ENCODE measurements around the gene KCNMB1.

Gene KCNMB1

DNA sequence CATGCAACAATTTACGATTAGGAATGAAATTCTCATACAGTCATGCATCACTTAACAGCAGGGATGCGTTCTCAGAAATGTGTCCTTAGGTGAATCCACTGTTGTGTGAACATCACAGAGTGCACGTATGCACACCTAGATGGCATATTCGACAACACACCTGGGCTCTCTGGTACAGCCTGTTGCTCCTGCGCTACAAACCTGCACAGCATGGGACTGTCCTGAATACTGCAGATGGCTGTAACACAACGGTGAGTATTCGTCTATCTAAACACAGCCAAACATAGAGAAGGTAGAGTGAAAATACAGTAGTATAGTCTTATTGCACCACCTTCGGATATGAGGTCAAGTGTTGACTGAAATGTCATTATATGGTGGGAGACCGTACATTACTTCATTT, 47.6 kb downstream of the KCNMB1 start:
- DNase-seq (ENCODE audit: low spot score): no peak

DNA sequence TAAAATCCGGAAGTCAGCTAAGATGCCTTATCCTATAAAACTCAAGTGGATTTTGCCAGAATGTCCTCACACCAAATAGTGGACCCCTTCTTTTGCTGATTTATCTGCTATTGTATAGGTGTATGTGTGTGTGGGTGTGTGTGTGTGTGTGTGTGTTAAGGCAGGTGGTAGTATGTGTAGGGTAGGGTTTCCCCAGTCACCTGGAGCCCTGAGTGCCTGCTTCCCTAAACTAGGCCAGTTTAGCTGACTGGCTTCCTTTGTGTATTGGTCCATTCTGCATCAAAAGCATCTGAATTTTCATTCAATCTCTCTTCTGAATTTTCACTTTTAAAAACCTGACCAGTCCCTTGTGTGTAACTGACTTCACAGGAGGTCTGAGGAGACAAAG, 49.4 kb downstream of the KCNMB1 start:
- DNase-seq (ENCODE audit: low spot score): no peak

GRCh38 chr5:170338933-170339779, 50.0 kb downstream of the KCNMB1 start:
- DNase-seq (ENCODE audit: low spot score): no peak

DNA sequence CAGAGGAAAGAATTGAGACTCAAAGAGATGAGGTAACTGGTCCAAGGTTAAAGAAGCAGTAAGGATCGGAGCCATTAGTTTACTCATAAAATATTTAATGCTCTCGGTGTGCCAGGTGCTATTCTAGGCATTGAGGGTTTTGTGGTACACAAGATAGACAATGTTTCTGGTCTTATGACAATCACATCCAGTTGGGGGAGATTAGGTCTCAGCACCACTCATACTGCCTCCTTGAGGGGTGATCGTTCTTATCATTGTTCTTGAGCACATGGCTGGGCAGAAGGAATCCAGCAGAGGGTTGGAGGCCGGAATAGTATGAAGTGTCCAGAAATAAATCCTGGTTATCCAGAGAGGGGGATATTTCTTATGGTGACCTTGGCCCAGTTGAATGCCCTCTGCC, 50.9 kb downstream of the KCNMB1 start:
- DNase-seq (ENCODE audit: low spot score): no peak

- no peak for DNase-seq (ENCODE audit: low spot score)
Observed at GRCh38 chr5:170337045-170337733, 52.0 kb downstream of the KCNMB1 start.

- no peak for DNase-seq (ENCODE audit: low spot score)
Observed at GRCh38 chr5:170336065-170336464, 53.1 kb downstream of the KCNMB1 start.

DNA sequence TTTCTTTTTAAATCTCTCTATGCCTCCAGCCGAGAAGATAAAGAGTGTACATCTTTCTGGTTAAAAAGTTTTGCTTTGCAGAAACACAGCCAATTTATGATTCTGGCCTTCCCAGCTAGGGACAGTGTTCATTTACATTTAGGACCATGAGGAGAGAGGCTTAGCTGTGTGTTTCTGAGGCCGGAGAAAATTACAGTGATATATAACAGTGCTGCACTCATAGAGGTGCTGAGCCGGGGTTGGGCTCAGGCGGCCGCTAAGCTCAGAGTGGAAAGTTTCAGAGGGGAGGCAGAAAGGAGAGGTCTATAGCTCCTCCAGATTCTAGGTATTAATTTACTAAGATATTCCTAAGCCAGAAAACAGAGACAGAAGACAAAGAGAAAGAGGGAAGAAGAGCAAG, 54.5 kb downstream of the KCNMB1 start:
- no peak for DNase-seq (ENCODE audit: low spot score)

DNA sequence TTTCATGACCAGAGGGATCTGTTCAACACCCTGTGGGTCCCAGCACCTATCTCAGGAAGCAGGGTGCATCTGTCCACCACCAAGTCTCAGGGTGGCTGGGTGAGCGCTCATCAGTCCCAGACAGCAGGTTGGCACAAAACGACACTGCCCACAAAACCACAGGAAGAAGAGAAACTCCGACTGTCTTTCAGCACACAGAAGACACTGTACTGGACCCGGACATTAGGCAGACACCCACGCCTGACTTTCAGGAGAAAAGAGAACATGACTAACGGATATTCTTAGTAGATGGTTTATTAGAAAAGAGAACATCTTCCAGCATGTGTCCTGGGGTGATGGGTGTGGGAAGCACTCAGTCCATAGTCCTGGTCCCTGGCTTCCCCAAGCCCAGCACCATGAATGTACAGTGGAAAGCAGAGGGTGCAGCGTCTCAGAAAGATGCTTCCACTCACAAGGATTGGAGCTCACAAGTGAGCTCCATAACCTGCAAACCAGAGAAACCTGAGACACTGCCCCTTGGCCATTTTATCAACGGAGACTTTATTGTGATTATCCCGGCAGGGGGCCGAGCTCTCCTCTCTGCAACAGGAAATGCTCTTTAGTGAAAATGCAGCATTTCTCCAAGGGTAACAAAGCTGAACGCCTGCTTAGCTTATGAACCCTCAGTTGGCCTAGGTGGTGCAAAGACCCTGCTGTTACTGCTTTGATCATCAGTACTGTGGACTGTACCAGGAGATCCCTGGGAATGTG, 55.8 kb downstream of the KCNMB1 start:
- no peak for DNase-seq (ENCODE audit: low spot score)

- DNase-seq (ENCODE audit: low spot score): no peak
Observed at GRCh38 chr5:170332058-170332457, 57.1 kb downstream of the KCNMB1 start.

- DNase-seq (ENCODE audit: low spot score): no peak
Observed at GRCh38 chr5:170330568-170331054, 58.6 kb downstream of the KCNMB1 start.

DNA sequence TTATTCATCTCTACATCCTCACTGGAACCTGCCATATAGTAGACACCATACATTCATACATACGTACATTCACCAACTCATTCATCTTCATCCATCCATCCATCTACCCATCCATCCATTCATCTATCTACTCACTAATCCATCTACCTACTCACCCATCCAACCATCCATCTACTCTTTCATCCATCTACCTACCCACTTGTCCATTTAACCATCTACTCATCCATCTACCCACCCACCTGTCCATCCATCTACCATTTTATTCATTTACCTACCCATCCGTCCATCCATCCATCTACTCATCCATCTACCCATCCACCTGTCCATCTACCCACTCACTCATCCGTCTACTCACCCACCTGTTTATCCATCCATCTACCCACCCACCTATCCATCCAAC, 59.6 kb downstream of the KCNMB1 start:
- no peak for DNase-seq (ENCODE audit: low spot score)

GRCh38 chr5:170327829-170328228, 61.3 kb downstream of the KCNMB1 start:
- no peak for DNase-seq (ENCODE audit: low spot score)

- DNase-seq (ENCODE audit: low spot score): no peak
Observed at GRCh38 chr5:170327168-170327567, 62.0 kb downstream of the KCNMB1 start.

Data from hepatic stellate cell (primary cell).